Activated naive CD8-positive, alpha-beta T cell (primary cell): ENCODE data around the gene NALCN.
"Not testable (repeated sequence)": the region's sequence is repeated elsewhere in the genome, so short reads cannot be mapped to it uniquely, and the experiment has no call there.

Source experiments
- H3K27ac Mint-ChIP-seq: one replicate; pipeline ENCODE4 v1.8.0; 2021; ENCODE audit warnings: mixed read lengths
- H3K27me3 Mint-ChIP-seq: one replicate; pipeline ENCODE4 v1.8.0; 2021; ENCODE audit warnings: mixed read lengths
- H3K36me3 Mint-ChIP-seq: one replicate; pipeline ENCODE4 v1.8.0; 2021; ENCODE audit warnings: mixed read lengths
- H3K4me1 Mint-ChIP-seq: one replicate; pipeline ENCODE4 v1.8.0; 2021; ENCODE audit warnings: low read depth, mixed read lengths
- H3K4me3 Mint-ChIP-seq: one replicate; pipeline ENCODE4 v1.8.0; 2021; ENCODE audit warnings: mild to moderate bottlenecking, mixed read lengths
- H3K9me3 Mint-ChIP-seq: one replicate; pipeline ENCODE4 v1.8.0; 2021; ENCODE audit warnings: low read depth, mixed read lengths

NALCN gene

DNA sequence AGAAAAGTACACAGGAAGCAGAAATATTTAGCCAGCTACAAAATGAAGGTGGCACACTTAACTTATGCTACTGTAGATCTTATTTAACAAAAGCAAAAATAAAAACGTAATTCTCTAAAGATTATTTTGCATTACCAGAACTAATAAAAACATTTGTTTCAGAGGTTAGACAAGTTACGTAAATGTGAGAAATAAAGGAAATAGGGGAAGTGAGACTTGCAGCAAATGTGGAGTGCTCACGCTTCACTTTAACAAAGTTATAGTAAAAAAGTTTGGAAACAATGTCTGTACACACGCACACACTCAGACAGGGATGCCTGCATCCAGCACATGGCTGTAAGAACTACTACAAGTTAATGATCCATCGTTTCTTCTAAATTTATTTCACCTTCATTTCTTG lies 83.7 kb downstream of the NALCN start:
- H3K36me3 Mint-ChIP-seq = no peaks in the 10 kb centered on the region
- H3K27me3 Mint-ChIP-seq = peaks cover 2% of the 10 kb centered on the region
- no peaks in the 10 kb centered on the region for H3K4me1 Mint-ChIP-seq
- H3K9me3 Mint-ChIP-seq = no peaks in the 10 kb centered on the region
- H3K4me3 Mint-ChIP-seq = no peak overlapping the region
- H3K27ac Mint-ChIP-seq = no peak overlapping the region

DNA sequence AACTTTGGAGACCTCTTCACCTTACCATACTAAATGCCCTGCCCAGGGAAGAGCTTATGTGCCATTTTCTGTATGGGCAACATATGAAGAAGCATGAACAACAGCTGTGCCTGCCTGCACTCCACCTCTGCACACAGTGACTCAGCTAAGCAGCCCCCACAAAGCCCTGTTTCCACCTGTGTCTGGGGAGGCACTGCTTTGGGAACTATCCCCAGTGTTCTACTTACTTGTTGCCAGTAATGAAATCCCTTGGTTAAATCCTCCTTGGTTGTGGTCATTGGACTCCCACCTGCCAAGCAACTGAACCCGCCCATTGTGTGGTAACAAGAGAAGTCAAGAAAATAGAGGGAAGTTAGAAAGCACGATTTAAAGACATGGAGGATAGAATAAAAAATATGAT lies 84.6 kb downstream of the NALCN start:
- Mint-ChIP-seq H3K4me1 (no peaks in the 10 kb centered on the region), H3K27ac (no peak overlapping the region), H3K4me3 (no peak overlapping the region), H3K36me3 (no peaks in the 10 kb centered on the region), H3K27me3 (peaks cover 2% of the 10 kb centered on the region), H3K9me3 (no peaks in the 10 kb centered on the region)

- no peak overlapping the region for H3K4me3 Mint-ChIP-seq
- H3K36me3 Mint-ChIP-seq = no peaks in the 10 kb centered on the region
- H3K27me3 Mint-ChIP-seq = peaks cover 2% of the 10 kb centered on the region
- H3K4me1 Mint-ChIP-seq = no peaks in the 10 kb centered on the region
- no peak overlapping the region for H3K27ac Mint-ChIP-seq
- H3K9me3 Mint-ChIP-seq = no peaks in the 10 kb centered on the region
These were observed 88.4 kb downstream of the NALCN start for GRCh38 chr13:101327871-101328270.

DNA sequence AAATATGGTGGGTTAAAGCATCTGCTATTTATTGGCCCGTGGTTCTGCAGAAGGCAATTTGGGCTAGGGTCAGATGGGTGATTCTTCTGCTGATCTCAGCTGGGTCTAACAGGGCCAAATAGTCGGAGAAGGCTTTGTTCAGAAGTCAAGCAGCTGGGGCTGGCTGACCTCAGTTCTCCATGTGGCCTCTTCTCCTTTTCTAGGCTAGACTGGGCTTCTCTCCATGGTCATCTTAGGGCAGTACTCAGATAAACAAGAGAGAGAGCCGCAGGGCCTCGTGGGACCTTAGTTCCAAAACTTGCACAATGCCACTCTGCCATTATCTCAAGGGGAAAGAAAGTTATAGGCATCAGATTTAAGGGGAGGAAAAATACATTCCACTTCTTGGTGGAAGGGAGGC lies 89.6 kb downstream of the NALCN start:
- Mint-ChIP-seq H3K27ac (no peak overlapping the region), H3K27me3 (no peaks in the 10 kb centered on the region), H3K36me3 (no peaks in the 10 kb centered on the region), H3K4me3 (no peak overlapping the region), H3K9me3 (no peaks in the 10 kb centered on the region), H3K4me1 (no peaks in the 10 kb centered on the region)

GRCh38 chr13:101325423-101325822 lies 90.9 kb downstream of the NALCN start:
- Mint-ChIP-seq H3K9me3 (no peaks in the 10 kb centered on the region), H3K4me1 (no peaks in the 10 kb centered on the region), H3K4me3 (no peak overlapping the region), H3K36me3 (no peaks in the 10 kb centered on the region), H3K27me3 (no peaks in the 10 kb centered on the region), H3K27ac (no peak overlapping the region)

GRCh38 chr13:101323601-101324000 lies 92.7 kb downstream of the NALCN start:
- H3K27ac Mint-ChIP-seq = no peak overlapping the region
- no peaks in the 10 kb centered on the region for H3K9me3 Mint-ChIP-seq
- H3K4me1 Mint-ChIP-seq = no peaks in the 10 kb centered on the region
- H3K36me3 Mint-ChIP-seq = no peaks in the 10 kb centered on the region
- H3K27me3 Mint-ChIP-seq = no peaks in the 10 kb centered on the region
- H3K4me3 Mint-ChIP-seq = no peak overlapping the region

- Mint-ChIP-seq H3K4me1 (no peaks in the 10 kb centered on the region), H3K27me3 (no peaks in the 10 kb centered on the region), H3K36me3 (no peaks in the 10 kb centered on the region), H3K27ac (no peak overlapping the region), H3K4me3 (no peak overlapping the region), H3K9me3 (no peaks in the 10 kb centered on the region)
These were observed 98.3 kb downstream of the NALCN start for GRCh38 chr13:101317986-101318523.

DNA sequence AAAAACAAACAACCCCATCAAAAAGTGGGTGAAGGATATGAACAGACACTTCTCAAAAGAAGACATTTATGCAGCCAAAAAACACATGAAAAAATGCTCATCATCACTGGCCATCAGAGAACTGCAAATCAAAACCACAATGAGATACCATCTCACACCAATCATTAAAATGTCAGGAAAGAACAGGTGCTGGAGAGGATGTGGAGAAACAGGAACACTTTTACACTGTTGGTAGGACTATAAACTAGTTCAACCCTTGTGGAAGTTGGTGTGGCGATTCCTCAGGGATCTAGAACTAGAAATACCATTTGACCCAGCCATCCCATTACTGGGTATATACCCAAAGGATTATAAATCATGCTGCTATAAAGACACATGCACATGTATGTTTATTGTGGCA lies 102.8 kb downstream of the NALCN start:
- H3K27me3 Mint-ChIP-seq, H3K4me3 Mint-ChIP-seq, H3K4me1 Mint-ChIP-seq, H3K9me3 Mint-ChIP-seq, H3K36me3 Mint-ChIP-seq, H3K27ac Mint-ChIP-seq: not testable (repeated sequence)

DNA sequence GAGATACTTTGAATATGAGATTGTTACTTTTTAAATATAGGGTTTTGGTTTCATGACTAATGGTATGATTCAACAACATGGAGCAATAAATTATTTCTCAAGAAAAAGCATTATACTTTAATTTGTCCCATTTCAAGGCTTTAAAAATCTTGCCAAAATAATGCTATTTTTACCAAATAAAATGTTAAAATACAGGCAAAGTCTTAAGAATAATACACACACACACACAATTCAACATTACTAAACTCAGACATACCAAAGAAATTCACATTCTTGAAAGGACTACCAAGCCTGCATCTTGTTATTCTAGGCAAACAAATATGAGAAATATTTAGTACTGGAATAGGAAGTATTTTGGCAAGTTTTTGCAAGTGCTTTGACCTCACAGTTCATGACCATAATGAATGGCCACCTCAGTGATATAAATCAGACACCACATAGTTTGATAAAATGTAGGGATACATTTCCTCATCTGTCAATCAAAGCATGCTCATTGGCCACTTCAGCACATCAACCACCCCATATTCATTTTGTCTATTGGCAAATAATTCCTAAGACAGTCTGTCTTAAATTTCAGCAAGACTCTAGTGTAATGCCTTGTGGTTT lies 107.2 kb downstream of the NALCN start:
- Mint-ChIP-seq H3K4me1 (no peaks in the 10 kb centered on the region), H3K36me3 (no peaks in the 10 kb centered on the region), H3K4me3 (no peak overlapping the region), H3K27ac (no peak overlapping the region), H3K27me3 (no peaks in the 10 kb centered on the region), H3K9me3 (peaks cover 5% of the 10 kb centered on the region)

DNA sequence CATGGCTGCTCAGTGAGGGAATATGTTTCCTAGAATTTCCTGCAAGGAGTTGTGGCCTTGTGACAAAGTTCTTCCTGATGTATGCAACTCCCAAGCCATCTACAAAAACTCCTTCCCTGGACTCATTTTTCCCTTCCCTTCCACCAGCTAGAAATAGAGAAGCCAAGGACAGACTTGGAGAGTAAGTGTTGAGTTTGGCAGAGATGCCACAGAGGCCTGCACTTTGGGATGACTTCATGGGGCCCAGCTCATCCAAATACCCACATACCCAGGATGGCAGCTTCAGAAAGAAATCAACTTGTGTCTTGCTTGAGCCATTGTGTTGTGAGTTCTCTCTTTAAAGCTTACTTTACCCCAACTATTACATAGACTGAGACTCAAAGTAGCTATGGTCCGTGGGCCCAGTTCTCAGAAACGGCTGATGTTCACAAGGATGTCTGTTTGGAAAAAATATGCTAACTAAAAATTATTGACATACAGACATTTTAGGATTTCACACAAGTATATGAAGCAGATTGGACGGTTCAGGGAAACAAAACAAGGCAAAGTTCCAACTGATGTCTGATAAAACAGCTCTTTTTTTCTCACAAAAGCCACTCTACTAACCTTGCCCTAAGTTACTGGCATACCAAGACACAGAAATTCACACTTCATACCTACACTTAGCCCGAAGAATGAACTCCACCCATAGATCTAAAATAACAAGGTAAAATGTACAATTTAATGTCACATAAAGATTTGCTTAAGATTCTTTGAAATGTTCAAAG lies 107.9 kb downstream of the NALCN start:
- Mint-ChIP-seq H3K36me3 (no peaks in the 10 kb centered on the region), H3K9me3 (peaks cover 5% of the 10 kb centered on the region), H3K27ac (no peak overlapping the region), H3K4me1 (no peaks in the 10 kb centered on the region), H3K4me3 (no peak overlapping the region), H3K27me3 (no peaks in the 10 kb centered on the region)

GRCh38 chr13:101307181-101307701 lies 109.1 kb downstream of the NALCN start:
- Mint-ChIP-seq H3K27me3 (no peaks in the 10 kb centered on the region), H3K36me3 (no peaks in the 10 kb centered on the region), H3K27ac (no peak overlapping the region), H3K4me1 (no peaks in the 10 kb centered on the region), H3K9me3 (peaks cover 5% of the 10 kb centered on the region), H3K4me3 (no peak overlapping the region)

DNA sequence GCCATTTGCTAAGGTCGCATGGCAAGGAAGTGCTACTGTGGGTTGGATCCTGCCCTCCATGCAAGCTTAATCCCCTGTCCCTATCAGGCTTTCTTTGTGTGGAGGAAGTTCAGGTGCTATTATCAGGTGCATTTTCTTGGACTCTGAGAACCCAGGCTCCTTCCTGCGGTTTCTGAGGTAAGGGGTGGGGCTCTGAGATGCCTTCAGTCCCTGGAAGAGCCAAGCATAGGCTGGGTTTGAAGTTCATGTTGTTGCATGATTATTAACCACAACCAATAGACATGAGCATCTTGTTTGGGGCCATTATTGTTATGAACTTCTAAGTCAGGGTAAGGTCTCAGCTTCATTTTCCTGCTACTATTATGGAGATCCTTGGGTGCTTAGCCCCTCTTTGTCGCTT lies 109.5 kb downstream of the NALCN start:
- Mint-ChIP-seq H3K27ac (no peak overlapping the region), H3K27me3 (no peaks in the 10 kb centered on the region), H3K9me3 (peaks cover 5% of the 10 kb centered on the region), H3K4me3 (no peak overlapping the region), H3K4me1 (no peaks in the 10 kb centered on the region), H3K36me3 (no peaks in the 10 kb centered on the region)

GRCh38 chr13:101305981-101306411 lies 110.3 kb downstream of the NALCN start:
- Mint-ChIP-seq H3K27ac (no peak overlapping the region), H3K4me1 (no peaks in the 10 kb centered on the region), H3K36me3 (no peaks in the 10 kb centered on the region), H3K27me3 (no peaks in the 10 kb centered on the region), H3K4me3 (no peak overlapping the region), H3K9me3 (peaks cover 5% of the 10 kb centered on the region)

- Mint-ChIP-seq H3K27me3 (no peaks in the 10 kb centered on the region), H3K27ac (no peak overlapping the region), H3K4me1 (no peaks in the 10 kb centered on the region), H3K4me3 (no peak overlapping the region), H3K36me3 (no peaks in the 10 kb centered on the region), H3K9me3 (no peaks in the 10 kb centered on the region)
These were observed 112.8 kb downstream of the NALCN start for GRCh38 chr13:101303521-101303920.

DNA sequence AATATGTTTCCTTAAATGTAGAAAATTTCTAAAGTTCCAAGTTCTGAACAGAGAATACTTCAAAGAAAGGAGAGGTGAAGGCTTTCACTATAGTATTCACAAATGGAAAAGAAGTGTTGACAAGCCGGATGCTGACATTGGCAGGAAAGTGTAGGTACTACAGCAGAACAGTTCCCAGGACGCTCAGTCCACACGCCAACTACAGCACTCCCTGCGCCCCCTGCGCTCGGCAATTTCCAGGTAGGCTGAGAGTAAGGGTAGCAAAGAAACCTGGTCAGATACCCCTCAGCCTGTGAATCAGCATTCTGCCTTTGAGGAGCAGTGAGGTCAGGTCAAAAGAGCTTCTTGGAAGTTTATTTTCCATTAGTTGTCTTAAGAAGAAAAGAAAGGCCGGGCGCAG lies 115.3 kb downstream of the NALCN start:
- Mint-ChIP-seq H3K36me3 (no peaks in the 10 kb centered on the region), H3K27ac (no peak overlapping the region), H3K9me3 (no peaks in the 10 kb centered on the region), H3K4me1 (no peaks in the 10 kb centered on the region), H3K4me3 (no peak overlapping the region), H3K27me3 (no peaks in the 10 kb centered on the region)
